Eye (tissue), 1 donor: ENCODE data around the gene CFAP70.

ENCODE experiments used
- DNase-seq: peaks from one replicate; pipeline ENCODE4 v3.0.0-alpha.2; 2015

Gene CFAP70

GRCh38 chr10:73251683-73252444 is 106.8 kb downstream of the CFAP70 start:
- no peak for DNase-seq

GRCh38 chr10:73248259-73248724 is 110.4 kb downstream of the CFAP70 start:
- no peak for DNase-seq

- no peak for DNase-seq
Measured at GRCh38 chr10:73247509-73248258, 111.0 kb downstream of the CFAP70 start.

GRCh38 chr10:73246646-73247508 is 111.8 kb downstream of the CFAP70 start, which contains the start of gene DNAJC9:
DNAJC9 (minus strand) TSS chr10:73247255; CDS start chr10:73247189, 66 bp downstream.
- peak; percentile 97 for DNase-seq

- DNase-seq: no peak
Measured at GRCh38 chr10:73246322-73246645, 112.4 kb downstream of the CFAP70 start.

- no peak for DNase-seq
Measured at GRCh38 chr10:73244866-73245477, 113.7 kb downstream of the CFAP70 start.

GRCh38 chr10:73239908-73240307 is 118.8 kb downstream of the CFAP70 start:
- DNase-seq: no peak

GRCh38 chr10:73238990-73239566 is 119.6 kb downstream of the CFAP70 start:
- no peak for DNase-seq

- no peak for DNase-seq
Measured at GRCh38 chr10:73234695-73235094, 124.0 kb downstream of the CFAP70 start.

- no peak for DNase-seq
Measured at GRCh38 chr10:73233883-73234282, 124.8 kb downstream of the CFAP70 start.

GRCh38 chr10:73232887-73233286 is 125.8 kb downstream of the CFAP70 start:
- no peak for DNase-seq

- DNase-seq: no peak
Measured at GRCh38 chr10:73229567-73229966, 129.1 kb downstream of the CFAP70 start.

- DNase-seq: no peak
Measured at GRCh38 chr10:73228247-73228646, 130.4 kb downstream of the CFAP70 start.

GRCh38 chr10:73226663-73227062 is 132.0 kb downstream of the CFAP70 start:
- no peak for DNase-seq

GRCh38 chr10:73225518-73225917 is 133.1 kb downstream of the CFAP70 start:
- DNase-seq: no peak

GRCh38 chr10:73220989-73221388 is 137.7 kb downstream of the CFAP70 start:
- DNase-seq: no peak

- DNase-seq: no peak
Measured at GRCh38 chr10:73219384-73219783, 139.3 kb downstream of the CFAP70 start.

GRCh38 chr10:73218431-73219191 is 140.1 kb downstream of the CFAP70 start:
- no peak for DNase-seq

- DNase-seq: no peak
Measured at GRCh38 chr10:73217628-73218027, 141.0 kb downstream of the CFAP70 start.

- DNase-seq: no peak
Measured at GRCh38 chr10:73215749-73216148, 142.9 kb downstream of the CFAP70 start.

- DNase-seq: no peak
Measured at GRCh38 chr10:73211106-73211811, 147.4 kb downstream of the CFAP70 start.
